ENCODE data around the gene ODC1. TPM values are rescaled to one million over a fixed set of nuclear protein-coding genes. Genes with fewer than 3 reads are reported as not detected.

Gene ODC1
- total and polyA plus RNA-seq, 2 donors (not counting 3 experiments of a cell fraction or from before 2014, with no cell fraction given): 109 to 132 TPM

- Histone ChIP-seq H3K4me1 (ENCODE audit: control insufficient read depth, extremely low read depth, insufficient read depth, low read length) (no peaks in the 10 kb centered on the region), H3K4me3 (replicated peaks in 1 of 3; ENCODE audit: insufficient read depth in 1 of 3, low read depth in 1 of 3, low read length in 3 of 3) (no peak overlapping the region), H3K79me2 (ENCODE audit: control insufficient read depth, insufficient read depth, low read length) (no peaks in the 10 kb centered on the region), H2AFZ (ENCODE audit: low read depth, low read length) (no peak overlapping the region), H3K9me1 (replicated peaks; ENCODE audit: control insufficient read depth, extremely low read depth, insufficient read depth, low read length) (no peaks in the 10 kb centered on the region), H3K27me3 (ENCODE audit: control insufficient read depth in 2 of 2, insufficient read depth in 2 of 2, low read length in 2 of 2) (peaks cover 6 to 16% of the 10 kb centered on the region in 2 experiments), H3K9me3 (replicated peaks; ENCODE audit: control insufficient read depth, insufficient read depth, low read length) (no peaks in the 10 kb centered on the region), H3K4me2 (ENCODE audit: insufficient read depth, low read length) (no peak overlapping the region), H3K9ac (replicated peaks; ENCODE audit: extremely low read depth, insufficient read depth, low read length) (no peak overlapping the region), H3K36me3 (ENCODE audit: control insufficient read depth in 2 of 2, extremely low read depth in 1 of 2, insufficient read depth in 2 of 2, low read length in 2 of 2) (no peaks in the 10 kb centered on the region), H3K27ac (ENCODE audit: insufficient read depth, low read depth, low read length) (no peak overlapping the region), H4K20me1 (replicated peaks; ENCODE audit: control insufficient read depth, extremely low read depth, insufficient read depth, low read length) (no peaks in the 10 kb centered on the region)
- dilution Hi-C loops (cut with MboI; ENCODE audit: extremely low pct_ligation_motif_present, low sequenced_read_pairs): no loop called here
- intact Hi-C loops (cut with micrococcal nuclease): no loop called here
- DNase-seq (ENCODE audit: low read depth, low spot score): no peak
- TF ChIP-seq POLR2AphosphoS5 (IDR thresholded peaks at IDR 0.05; ENCODE audit: insufficient read depth, low read depth, low read length) (no peak), GATA2 (IDR thresholded peaks at IDR 0.05; ENCODE audit: insufficient read depth, insufficient read length, low read depth, low read length) (no peak), POLR2A (IDR thresholded peaks at IDR 0.05; ENCODE audit: low read depth, low read length) (no peak), JUN (IDR thresholded peaks at IDR 0.05; ENCODE audit: borderline replicate concordance, insufficient read depth, insufficient read length, low read depth) (no peak), MAX (IDR thresholded peaks at IDR 0.05; ENCODE audit: insufficient read depth, insufficient read length) (no peak), MYC (IDR thresholded peaks at IDR 0.05; ENCODE audit: low read depth, low read length) (no peak), FOS (IDR thresholded peaks at IDR 0.05; ENCODE audit: borderline replicate concordance, insufficient read depth, low read length) (no peak), EZH2 (IDR thresholded peaks at IDR 0.05; ENCODE audit: borderline replicate concordance, low read depth, low read length, severe bottlenecking) (no peak)
- TF ChIP-seq, protein P1, sequence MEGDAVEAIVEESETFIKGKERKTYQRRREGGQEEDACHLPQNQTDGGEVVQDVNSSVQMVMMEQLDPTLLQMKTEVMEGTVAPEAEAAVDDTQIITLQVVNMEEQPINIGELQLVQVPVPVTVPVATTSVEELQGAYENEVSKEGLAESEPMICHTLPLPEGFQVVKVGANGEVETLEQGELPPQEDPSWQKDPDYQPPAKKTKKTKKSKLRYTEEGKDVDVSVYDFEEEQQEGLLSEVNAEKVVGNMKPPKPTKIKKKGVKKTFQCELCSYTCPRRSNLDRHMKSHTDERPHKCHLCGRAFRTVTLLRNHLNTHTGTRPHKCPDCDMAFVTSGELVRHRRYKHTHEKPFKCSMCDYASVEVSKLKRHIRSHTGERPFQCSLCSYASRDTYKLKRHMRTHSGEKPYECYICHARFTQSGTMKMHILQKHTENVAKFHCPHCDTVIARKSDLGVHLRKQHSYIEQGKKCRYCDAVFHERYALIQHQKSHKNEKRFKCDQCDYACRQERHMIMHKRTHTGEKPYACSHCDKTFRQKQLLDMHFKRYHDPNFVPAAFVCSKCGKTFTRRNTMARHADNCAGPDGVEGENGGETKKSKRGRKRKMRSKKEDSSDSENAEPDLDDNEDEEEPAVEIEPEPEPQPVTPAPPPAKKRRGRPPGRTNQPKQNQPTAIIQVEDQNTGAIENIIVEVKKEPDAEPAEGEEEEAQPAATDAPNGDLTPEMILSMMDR (IDR thresholded peaks at IDR 0.05; ENCODE audit: extremely low read depth in 1 of 2, insufficient read depth in 1 of 2, low read depth in 1 of 2, low read length in 2 of 2): no peak
- no TSS peak for BruUV-seq (replicated peaks)
- ChIA-PET POLR2A (interaction anchor here (0.6 kb wide), 1 partner anchor 887 kb away, joined by 6 read pairs; no protein-coding TSS in a partner anchor), CTCF (interaction anchor here (0.7 to 1.0 kb wide), 4 partner anchors 10 to 42 kb away, joined by 3 read pairs; no protein-coding TSS in a partner anchor)
- no peak for FAIRE-seq
These were observed 34.3 kb upstream of the ODC1 start for GRCh38 chr2:10482460-10482859.
